Transverse colon (tissue), 4 donors: Measurements from ENCODE around the gene NEURL1B. TPM values are rescaled to one million over a fixed set of nuclear protein-coding genes. Genes with fewer than 3 reads are reported as not detected.

Experiments used
- DNase-seq: peaks from one replicate; pipeline ENCODE4 v3.0.0-alpha.2; 2019
- H3K27ac ChIP-seq, 4 donors: fragments of 200-600 bp; sonication (generic); 2 replicates each; pipeline ENCODE4 v1.5.1; 2016 to 2018; ENCODE audit warnings: inconsistent platforms in 4 of 4
- H3K27me3 ChIP-seq: fragments of 200-600 bp; sonication (generic); 2 replicates; pipeline ENCODE4 v1.5.1; 2017; ENCODE audit warnings: inconsistent platforms
- H3K36me3 ChIP-seq, 4 donors: fragments of 200-600 bp; sonication (generic); 2 replicates each; pipeline ENCODE4 v1.5.1; 2017 to 2019; ENCODE audit warnings: inconsistent platforms in 4 of 4
- H3K4me1 ChIP-seq, 4 donors: fragments of 200-600 bp; sonication (generic); 2 replicates each; pipeline ENCODE4 v1.5.1; 2017 to 2020; ENCODE audit warnings: inconsistent platforms in 4 of 4
- H3K4me3 ChIP-seq, 4 donors: fragments of 200-600 bp; sonication (generic); 1 replicate in 1 of 4; 2 replicates in 3 of 4; pipeline versions ENCODE4 v1.5.1 to v1.6.1; 2017 to 2019; ENCODE audit warnings: inconsistent platforms in 4 of 4
- H3K9me3 ChIP-seq, 2 donors: fragments of 200-600 bp; sonication (generic); 2 replicates each; pipeline ENCODE4 v1.5.1; 2017 to 2019; ENCODE audit warnings: inconsistent platforms in 2 of 2
- EP300 ChIP-seq: sonication (generic); formaldehyde crosslinking; IDR thresholded peaks from one replicate; pipeline ENCODE4 v1.6.1; 2017; ENCODE audit warnings: antibody characterized with exemption, low read depth
- POLR2A ChIP-seq: fragments of 450-650 bp; IDR thresholded peaks from one replicate; pipeline ENCODE4 v1.6.1; 2016; ENCODE audit warnings: antibody characterized with exemption, mild to moderate bottlenecking, moderate library complexity
- POLR2AphosphoS5 ChIP-seq, 3 donors: sonication (generic); formaldehyde crosslinking; IDR thresholded peaks; one replicate each; pipeline ENCODE4 v1.6.1; 2016; ENCODE audit warnings: antibody characterized with exemption in 3 of 3
- WGBS, 2 donors: methylation state at CpG; one replicate each; pipeline ENCODE4 v1.1.5; 2018; ENCODE audit warnings: low coverage in 1 of 2; 5-methylcytosine and 5-hydroxymethylcytosine counted together
- in situ Hi-C, 4 donors: fragments of 200-750 bp; cut with MboI; loops; one replicate each; pipeline versions ENCODE4 v1.15.0 to v1.15.1; 2017; ENCODE audit warnings: low sequenced_read_pairs in 3 of 4, low pct_ligation_motif_present in 1 of 4, low pct_unique_long_range_greater_than_20kb in 1 of 4
- intact Hi-C: fragments of 100-400 bp; cut with DNase I; formaldehyde crosslinking; loops from one replicate; pipeline ENCODE4 v1.15.1; 2023; ENCODE audit warnings: low total_unique reads
- total RNA-seq, 4 donors: library from RNA; depleted of rRNA; stranded (reverse); fragments of >200 nt; gene quantifications; one replicate each; pipeline ENCODE4 v1.1.0, GENCODE V29; 2016
- TF ChIP-seq, protein P1 (sequence below), 5 experiments: fragments of 200-600 bp in 3 of 5; fragments of 450-650 bp in 2 of 5; sonication (generic) in 3 of 5; IDR thresholded peaks; 1 replicate in 2 of 5; 2 replicates in 3 of 5; pipeline ENCODE4 v1.5.1; 2016 to 2017; ENCODE audit warnings: antibody characterized with exemption in 5 of 5, inconsistent platforms in 3 of 5, mild to moderate bottlenecking in 2 of 5, moderate library complexity in 1 of 5

NEURL1B gene
- total RNA-seq, 4 donors from 2014 or later, result 74.6 to 168 (median 94.5) TPM

GRCh38 chr5:172593721-172594235 lies 47.3 kb upstream of the NEURL1B start:
- no peaks in the 10 kb centered on the region for H3K9me3 ChIP-seq
- WGBS, 2 donors, result 85 to 89% methylated on average over 3 to 8 of the region's 8 CpGs
- H3K36me3 ChIP-seq, result no peaks in the 10 kb centered on the region
- H3K4me3 ChIP-seq, result no peak overlapping the region
- H3K4me1 ChIP-seq, result peaks cover 0 to 8% (median 2%) of the 10 kb centered on the region in 4 donors
- H3K27ac ChIP-seq, result no peak overlapping the region
- intact Hi-C loops, result no loop called here
- TF ChIP-seq POLR2AphosphoS5 (IDR thresholded peaks at IDR 0.05), result no peak
- TF ChIP-seq EP300, result no peak
- no peak for TF ChIP-seq POLR2A
- H3K27me3 ChIP-seq, result no peaks in the 10 kb centered on the region
- in situ Hi-C loops, result no loop called here
- DNase-seq, result no peak

DNA sequence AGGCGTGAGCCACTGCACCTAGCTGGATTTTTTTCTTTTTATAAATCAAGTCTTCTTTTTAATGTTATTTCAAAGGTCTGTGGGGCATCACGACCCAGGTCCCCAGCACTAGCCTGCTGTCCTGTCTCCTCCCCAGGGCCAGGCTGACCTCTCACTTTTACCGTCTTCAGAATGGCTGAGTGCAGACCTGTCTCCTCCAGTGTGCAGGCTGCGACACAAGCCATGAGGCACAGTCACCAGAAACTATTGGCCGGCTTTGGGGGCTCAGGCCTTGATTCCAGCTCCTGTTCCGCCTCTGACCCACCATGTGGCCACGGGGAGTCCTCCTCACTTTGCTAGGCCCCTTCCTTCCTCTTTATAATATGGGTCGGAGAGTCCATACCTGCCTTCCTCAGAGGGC lies 46.6 kb upstream of the NEURL1B start:
- intact Hi-C loops, result no loop called here
- Histone ChIP-seq H3K36me3 (no peaks in the 10 kb centered on the region), H3K4me1 (peaks cover 0 to 8% (median 2%) of the 10 kb centered on the region in 4 donors), H3K27me3 (no peaks in the 10 kb centered on the region), H3K4me3 (no peak overlapping the region), H3K9me3 (no peaks in the 10 kb centered on the region), H3K27ac (no peak overlapping the region)
- WGBS, 2 donors, result 82 to 90% methylated on average over 2 to 8 of the region's 8 CpGs
- DNase-seq, result no peak
- in situ Hi-C loops, result no loop called here
- TF ChIP-seq, protein P1, sequence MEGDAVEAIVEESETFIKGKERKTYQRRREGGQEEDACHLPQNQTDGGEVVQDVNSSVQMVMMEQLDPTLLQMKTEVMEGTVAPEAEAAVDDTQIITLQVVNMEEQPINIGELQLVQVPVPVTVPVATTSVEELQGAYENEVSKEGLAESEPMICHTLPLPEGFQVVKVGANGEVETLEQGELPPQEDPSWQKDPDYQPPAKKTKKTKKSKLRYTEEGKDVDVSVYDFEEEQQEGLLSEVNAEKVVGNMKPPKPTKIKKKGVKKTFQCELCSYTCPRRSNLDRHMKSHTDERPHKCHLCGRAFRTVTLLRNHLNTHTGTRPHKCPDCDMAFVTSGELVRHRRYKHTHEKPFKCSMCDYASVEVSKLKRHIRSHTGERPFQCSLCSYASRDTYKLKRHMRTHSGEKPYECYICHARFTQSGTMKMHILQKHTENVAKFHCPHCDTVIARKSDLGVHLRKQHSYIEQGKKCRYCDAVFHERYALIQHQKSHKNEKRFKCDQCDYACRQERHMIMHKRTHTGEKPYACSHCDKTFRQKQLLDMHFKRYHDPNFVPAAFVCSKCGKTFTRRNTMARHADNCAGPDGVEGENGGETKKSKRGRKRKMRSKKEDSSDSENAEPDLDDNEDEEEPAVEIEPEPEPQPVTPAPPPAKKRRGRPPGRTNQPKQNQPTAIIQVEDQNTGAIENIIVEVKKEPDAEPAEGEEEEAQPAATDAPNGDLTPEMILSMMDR (IDR thresholded peaks at IDR 0.05), result no peak
- TF ChIP-seq POLR2A (no peak), POLR2AphosphoS5 (IDR thresholded peaks at IDR 0.05) (no peak)

DNA sequence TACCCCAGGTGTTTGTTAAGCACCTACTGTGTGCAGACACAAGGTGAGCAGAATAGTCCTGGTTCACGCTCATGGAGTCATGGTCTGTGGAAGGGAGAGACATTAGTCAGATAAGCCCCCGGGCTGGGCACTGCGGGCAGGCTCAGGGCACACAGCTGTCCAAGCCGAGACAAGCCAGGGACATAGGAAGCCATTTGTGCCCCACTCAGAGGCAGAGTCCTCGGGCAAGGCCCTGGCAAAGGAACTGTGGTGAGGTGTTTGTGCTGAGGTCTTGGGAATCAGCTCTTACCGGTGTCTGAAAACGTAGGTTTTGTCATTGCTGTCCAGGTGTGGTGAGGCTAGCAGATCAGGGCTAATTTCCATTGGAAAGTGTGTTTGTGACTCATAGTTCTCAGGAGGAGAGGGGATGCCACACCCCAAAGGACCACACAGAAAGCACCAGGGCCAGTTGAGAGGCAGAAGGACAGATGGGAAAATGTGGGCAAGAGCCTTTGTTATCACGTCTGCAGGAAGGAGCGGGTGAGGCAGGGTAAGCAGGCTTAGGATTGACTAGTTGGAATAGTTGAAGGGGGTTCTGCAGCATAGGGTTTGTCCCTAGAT lies 46.1 kb upstream of the NEURL1B start:
- no peak overlapping the region for H3K27ac ChIP-seq
- H3K9me3 ChIP-seq, result no peaks in the 10 kb centered on the region
- intact Hi-C loops, result no loop called here
- no peaks in the 10 kb centered on the region for H3K36me3 ChIP-seq
- WGBS, 2 donors, result 60 to 93% methylated on average over 1 to 9 of the region's 9 CpGs
- no peak for DNase-seq
- H3K27me3 ChIP-seq, result no peaks in the 10 kb centered on the region
- no peak overlapping the region for H3K4me3 ChIP-seq
- TF ChIP-seq, protein P1 (IDR thresholded peaks at IDR 0.05), result no peak
- TF ChIP-seq POLR2A (no peak), POLR2AphosphoS5 (IDR thresholded peaks at IDR 0.05) (no peak), EP300 (no peak)
- peaks cover 0 to 8% (median 2%) of the 10 kb centered on the region in 4 donors for H3K4me1 ChIP-seq
- in situ Hi-C loops, result no loop called here

- intact Hi-C loops, result no loop called here
- Histone ChIP-seq H3K27ac (no peak overlapping the region), H3K36me3 (no peaks in the 10 kb centered on the region), H3K9me3 (no peaks in the 10 kb centered on the region), H3K27me3 (no peaks in the 10 kb centered on the region), H3K4me3 (no peak overlapping the region), H3K4me1 (peaks cover 0 to 8% (median 2%) of the 10 kb centered on the region in 4 donors)
- TF ChIP-seq EP300 (no peak), POLR2A (no peak), POLR2AphosphoS5 (IDR thresholded peaks at IDR 0.05) (no peak)
- TF ChIP-seq, protein P1 (IDR thresholded peaks at IDR 0.05), result no peak
- WGBS, 2 donors, result 57 to 80% methylated on average over 1 to 14 of the region's 14 CpGs
- no peak for DNase-seq
- in situ Hi-C loops, result no loop called here
These were observed 45.2 kb upstream of the NEURL1B start for GRCh38 chr5:172595596-172596455.
